GM19240 (cell line): Measurements from ENCODE around the gene KCNQ1.
A peak's percentile ranks its signal among the peaks of the same experiment; 100 is the strongest.

Experiments used
- DNase-seq: peaks from one replicate; pipeline ENCODE4 v3.0.0; 2011; ENCODE audit warnings: low spot score; ENCODE audit not compliant: insufficient read length

Gene KCNQ1

DNA sequence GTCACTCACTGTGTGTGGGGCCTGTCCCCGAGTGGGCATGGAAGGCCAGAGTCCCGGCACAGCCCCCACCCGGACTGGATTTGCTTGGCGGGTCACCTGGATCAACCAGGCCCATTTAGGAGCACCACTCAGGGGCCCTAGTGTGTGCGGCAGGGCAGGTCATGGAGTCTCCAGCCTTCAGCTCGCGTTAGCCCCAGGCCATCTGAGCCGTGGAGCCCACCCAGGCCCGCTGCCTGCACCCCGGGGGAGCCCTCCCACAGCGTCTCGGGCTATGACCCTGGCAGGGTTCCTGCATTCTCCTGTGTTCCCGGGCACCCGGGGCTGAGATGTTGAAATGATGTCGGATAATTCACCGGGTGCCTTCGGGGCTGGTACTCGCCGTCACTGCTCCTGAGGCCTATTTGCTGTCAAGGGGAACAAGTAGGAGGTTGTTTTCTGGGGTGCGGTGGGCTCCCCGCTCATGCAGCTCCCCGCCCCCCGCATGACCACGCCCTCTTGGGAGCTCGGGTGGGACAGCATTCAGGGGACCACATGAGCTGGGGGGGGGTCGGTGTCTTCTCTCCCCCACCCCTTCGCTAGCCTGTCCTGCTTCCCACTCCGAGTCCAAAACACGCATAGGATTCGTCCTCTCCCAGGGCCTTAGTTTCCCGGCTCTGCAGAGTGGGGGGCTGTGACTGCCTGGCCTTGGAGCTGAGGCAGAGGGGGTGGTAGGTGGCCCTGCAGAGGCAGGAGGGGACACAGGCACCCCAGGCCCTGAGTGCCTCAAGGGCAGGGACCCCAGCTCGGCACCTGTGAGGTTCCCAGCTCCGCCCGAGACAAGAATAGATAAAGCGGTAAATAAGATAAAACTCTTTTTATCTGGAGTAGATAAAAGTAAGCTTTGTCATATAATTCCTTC is 77.2 kb downstream of the KCNQ1 start:
- DNase-seq: no peak

DNA sequence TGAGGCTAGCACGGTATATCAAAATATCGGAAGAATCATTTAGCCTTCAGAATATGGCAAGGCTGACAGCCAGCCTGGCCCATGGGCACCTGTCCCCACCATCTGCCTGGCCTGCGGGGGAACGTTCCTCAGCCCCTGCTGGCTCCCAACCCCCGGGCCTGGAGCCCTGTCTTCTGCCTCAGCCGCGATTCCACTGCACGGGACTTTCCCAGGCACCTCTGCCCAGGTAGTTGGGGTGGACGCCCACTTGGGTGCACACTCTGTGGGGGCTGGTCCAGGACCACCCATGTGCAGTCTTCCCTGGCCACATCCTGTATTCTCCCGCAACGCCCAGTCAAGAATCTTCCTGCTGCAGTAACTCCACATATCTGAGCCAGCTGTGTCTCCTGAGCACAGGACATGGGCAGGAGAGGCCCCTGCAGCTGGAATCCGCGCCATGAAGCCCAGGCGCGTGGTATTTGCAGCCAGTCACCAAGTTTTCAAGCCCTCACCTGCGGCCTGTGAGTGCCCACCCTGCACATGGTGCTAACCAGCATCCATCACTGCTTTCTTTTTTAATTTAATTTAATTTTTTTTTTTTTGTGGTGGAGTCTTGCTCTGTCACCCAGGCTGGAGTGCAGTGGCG is 77.9 kb downstream of the KCNQ1 start:
- no peak for DNase-seq

DNA sequence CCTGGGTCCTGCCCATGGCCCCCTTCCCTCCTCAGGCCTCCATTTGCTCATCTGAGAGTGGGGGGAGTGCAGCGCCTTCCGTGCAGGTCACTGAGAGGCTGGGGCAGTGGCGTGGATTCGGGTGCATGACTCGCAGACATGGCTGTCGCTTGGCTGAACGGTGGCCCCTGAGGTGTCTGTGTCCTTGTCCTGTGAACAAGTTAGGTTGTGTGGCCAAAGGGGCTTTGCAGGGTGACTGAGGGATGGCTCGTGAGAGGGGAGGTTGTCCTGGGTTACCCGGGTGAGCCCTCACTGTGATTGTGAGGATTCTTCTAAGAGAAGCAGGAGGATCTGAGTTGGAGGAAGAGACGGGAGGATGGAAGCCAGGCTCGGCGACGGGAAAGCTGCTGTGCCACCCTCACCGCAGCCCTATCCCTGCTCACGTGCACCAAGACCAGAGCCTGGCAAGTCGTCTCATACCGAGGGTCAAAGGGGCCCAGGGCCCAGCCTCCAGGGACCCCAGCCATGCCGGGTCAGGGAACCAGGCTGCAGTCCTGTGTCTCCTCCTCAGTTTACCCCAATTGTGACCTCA is 79.1 kb downstream of the KCNQ1 start:
- no peak for DNase-seq

DNA sequence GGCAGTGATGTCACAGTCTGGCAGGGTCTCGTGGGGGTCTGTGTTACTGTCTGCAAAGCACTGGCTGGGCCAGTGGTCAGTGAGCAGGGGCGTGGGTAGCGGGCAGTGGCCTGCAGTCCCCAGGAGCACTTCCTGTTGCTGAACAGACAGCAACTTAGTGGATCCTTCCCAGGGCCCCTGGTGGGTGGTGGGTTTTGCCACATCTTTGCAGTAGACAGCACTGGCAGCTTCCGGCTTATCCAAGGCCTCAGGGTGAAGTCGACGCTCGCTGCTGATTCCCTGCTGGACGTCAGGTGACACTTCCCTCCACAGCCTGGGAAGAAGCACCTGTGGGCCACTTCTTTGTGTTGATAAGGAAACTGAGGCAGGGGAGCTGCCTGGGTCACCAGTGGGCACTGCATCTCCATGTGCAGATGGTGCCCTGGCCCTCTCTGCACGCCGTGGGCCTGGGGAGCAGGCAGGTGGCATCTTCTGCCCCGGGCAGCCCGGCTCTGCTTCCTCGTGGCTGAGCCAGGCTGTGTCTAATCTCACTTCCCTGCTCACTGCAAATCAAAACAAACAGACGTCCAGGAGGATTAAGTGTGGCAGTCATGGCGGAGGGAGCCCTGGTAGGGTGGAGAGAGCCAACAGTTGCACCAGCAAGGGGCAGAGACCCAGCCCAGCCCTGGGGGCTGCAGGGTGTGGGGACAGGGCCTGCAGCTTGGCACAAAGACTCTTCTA is 79.8 kb downstream of the KCNQ1 start:
- no peak for DNase-seq

DNA sequence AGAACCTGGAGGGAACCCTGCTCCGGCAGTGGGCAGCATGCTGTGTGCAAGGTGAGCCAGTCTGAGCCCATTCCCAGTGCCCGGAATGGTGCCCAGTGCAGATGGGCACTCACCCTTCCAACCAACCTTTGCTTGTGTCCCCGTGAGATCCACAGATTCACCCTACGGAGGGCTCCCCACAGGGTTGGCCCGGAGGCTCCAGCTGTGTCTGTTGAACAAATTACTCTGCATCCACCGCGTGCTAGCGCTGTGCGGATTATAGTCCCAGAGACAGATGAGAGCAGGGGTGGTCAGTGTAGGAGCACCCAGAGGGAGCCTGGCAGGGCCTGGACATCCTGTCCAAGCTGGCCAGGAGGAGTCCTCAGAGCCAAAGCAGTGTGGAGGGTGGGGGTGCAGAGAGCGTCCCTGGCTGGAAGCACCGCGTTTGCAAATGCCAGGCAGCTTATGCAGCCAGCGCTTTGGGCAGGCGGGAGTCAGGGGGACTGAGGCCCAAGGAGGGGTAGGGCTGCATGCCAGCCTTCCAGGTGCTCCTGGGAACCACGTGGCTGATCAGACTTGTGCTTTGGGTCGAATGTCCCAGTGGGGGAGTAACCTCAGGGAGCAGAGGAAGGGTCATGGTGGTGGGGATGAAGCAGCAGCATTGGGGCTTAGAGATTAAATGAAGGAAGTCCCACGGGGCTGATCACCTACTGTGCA is 80.5 kb downstream of the KCNQ1 start:
- no peak for DNase-seq

DNA sequence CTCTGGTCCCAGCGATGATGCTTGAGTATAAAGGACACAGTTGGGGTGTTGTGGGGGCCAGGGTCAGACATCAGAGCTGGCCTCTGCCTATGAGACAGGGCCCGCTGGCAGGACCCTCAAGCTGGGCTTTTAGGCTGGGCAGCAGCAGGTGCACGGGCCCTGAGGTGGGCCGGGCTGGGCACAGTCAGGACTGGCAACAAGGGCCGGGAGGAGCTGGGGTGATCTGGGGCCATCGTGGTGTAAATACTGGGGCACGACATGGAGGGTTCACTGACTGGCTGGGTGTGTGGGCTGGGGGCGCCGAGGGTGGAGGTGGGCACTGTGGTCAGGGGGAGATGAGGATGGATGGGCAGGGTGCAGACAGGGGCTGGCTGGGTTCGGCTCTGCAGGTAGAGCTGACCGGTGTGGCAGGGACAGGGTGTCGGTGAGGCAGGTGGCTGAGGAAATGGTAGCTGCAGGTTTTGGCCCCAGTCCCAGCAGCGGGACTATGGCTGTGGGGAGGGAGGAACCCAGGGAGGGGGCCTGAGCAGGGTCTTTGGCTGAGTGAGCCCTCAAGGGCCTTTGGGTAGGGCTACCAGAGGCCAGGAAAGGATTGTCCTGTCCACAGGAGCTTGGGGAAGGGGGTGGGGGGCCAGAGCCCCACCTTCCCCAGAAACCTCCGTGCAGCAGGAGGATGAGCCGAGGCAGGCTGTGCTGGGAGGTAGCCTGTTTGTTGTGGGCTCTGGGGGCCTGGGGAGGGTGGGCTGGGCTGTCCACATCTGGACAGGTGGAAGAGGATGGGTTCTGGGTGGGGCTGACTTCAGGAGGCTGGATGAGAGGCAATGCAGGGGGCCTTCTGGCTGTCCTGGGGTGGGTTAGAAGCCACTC is 81.4 kb downstream of the KCNQ1 start:
- DNase-seq: no peak

DNA sequence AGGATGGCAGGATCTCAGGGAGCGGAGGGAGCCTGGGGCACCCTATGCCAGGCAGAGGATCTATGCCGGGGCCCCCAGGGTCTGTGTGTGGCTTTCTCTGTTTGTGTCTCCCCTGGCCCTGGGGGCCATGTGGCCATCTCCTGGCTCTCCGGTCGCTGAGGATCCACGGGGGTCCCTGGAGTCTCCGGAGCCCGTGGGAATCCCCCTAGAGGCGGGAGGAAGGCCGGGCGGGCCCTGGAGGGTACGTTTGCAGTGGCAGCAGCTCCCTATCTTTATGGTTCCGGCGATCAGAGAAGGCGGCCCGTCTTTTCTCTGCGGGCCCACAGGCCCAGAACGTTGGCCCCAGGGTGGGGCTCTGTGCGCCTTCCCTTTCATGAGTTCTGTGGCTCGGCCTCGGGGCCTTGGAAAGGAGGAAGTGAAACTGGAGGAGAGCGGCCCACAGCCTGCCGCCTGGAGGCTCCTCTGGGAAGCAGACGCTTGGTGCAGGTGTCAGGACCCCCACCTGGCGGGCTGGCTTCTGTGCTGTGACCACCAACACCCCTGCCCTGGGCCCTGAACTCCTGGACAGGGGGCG is 82.1 kb downstream of the KCNQ1 start:
- DNase-seq: peak; percentile 50

DNA sequence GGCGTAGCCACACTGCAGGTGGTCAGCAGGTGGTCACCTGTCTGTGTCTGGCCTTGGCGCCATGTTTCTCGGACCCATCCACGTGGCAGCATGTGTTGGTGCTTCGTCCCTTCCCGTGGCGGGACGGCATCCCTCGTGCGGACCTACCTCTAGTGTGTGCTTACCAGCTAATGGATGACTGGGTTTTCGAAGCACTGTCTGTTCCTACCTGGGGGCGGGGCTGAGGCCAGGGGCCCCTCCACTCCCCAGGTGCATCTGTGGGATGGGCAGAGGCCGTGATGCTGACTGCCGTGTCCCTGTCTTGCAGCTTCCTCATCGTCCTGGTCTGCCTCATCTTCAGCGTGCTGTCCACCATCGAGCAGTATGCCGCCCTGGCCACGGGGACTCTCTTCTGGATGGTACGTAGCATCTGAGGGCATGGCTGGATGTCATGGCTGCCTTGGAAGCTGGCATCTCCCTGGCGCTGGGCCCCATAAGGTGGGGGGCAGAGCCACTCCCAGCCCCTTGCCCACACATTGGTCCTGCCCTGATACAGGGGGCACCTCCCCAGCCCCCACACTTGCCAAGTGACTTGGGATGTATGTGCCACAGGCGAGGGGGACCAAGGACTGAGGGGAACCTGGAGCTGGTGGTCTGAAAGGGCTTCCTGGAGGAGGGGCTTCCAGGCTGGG is 82.9 kb downstream of the KCNQ1 start:
- DNase-seq: no peak

DNA sequence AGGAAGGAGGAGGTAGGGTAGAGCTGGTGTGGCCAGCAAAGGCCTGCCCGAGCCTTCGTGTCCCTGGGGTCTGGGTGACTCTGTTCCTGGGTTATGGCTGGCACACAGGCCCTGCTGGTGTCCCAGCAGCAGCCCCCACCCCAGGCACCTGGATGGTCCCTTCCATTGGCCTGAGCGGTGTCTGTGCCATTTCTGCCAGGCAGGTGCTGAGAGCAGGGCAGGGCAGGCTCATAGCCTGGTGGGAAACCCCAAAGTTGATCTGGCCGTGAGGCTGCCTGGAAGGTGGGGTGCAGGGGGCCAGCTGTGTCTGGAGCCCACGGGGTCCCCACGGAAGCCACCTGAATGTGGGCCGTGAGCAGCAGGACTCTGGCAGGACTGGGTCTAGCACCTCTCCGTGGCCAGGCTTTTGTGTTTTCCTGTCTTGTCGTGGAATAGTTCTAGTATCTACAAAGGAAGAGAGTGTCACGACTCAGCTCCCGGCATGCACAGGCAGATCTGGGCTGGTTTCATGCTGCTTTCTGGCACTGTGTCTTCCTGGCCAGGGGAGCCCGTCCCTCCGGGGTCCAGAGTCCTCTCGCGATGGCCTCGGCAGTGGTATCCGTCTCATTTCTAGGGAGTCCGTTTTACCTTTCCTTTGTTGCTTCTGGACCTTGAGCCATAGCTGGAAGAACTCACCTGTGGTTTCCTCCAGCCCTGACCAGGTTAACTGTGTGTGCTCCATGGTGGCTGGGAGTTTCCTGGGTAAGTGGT is 83.7 kb downstream of the KCNQ1 start:
- DNase-seq: no peak

DNA sequence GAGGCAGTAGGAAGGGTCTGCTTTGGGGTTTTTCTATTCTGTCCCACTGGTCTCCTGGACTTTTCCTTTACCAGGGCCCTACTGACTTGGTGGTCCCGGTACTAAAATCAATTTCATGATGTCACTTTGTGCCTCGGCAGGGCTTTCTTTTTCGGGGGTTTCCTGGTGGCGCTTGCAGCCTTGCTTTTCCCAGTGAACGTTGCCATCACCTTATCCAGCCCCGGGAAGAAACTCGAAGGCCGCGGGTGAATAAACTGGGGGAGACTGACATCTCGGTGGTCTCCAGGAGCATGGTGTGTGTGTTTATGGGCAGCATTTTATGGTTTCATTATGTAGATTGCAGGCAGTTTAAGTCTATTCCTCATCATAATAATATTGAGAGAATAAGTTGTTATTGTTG is 84.4 kb downstream of the KCNQ1 start:
- no peak for DNase-seq

DNA sequence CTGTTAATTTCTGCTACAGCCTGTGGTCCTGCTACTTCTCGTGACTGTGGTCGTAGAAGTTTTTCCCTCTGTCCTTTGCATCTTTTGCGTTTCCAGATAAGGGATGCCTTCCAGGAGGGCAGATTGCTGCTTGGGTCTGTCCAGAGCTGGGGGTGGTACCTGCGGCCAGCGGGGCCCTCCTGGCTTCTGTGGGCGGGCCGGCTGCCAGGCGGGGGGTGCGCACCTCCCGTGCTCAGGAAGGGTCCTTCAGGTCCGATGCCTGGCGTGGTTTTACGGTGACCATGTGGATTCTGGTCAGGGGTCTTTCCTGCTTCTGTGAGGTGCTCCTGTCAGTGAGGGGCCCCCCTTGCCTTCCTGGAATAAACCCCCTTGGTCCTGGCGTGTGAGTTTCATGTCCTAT is 84.8 kb downstream of the KCNQ1 start:
- DNase-seq: no peak

DNA sequence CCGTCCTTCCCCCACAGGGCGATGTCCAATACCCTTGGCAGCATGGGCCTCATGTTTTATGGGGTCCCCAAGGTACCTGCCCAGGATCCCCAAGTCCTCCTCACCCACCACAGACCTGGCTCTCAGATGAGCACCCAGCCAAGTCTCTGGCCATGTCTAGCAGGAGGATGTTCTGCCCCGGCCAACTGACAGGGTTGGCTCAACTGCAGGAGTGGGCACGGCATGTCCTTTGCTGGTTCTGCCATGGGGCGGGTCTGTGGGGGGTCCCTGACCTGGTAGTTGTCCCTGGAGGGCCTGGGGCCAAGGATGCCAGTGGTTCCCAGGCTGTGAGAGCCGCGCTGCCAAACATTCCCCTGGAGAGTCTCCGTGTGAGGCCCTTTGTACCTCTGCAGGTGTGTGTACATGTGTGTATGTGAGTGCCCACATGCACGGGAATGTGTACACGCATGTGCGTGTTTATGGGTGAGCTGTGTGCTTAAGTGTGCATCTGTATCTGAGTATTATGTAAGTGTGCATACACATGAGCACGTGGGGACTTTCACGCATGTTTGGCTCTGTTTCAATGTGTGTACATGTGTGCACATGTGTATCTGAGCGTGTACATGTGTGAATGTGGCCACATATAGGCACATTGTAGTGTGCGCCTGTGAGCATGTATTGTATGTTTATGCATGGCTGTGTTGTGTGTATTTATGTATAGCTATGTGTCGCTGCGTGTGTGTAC is 85.5 kb downstream of the KCNQ1 start:
- no peak for DNase-seq

DNA sequence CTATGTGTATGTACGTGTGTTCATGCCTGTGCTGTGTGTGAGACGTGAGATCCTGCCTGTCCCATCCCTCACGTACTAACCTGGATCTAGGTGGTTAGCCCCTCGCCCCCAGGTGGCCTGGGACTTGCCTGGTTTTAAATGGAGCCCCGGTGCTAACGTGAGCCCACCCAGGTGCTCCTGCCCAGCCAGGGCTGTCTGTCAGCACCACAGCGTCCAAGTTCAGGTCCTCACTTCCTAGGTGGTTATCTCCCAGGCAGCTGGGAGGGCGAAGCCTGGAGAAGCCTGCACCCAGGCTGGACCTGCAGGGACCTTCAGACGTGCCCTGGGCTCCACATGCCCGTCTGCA is 86.0 kb downstream of the KCNQ1 start:
- DNase-seq: no peak

DNA sequence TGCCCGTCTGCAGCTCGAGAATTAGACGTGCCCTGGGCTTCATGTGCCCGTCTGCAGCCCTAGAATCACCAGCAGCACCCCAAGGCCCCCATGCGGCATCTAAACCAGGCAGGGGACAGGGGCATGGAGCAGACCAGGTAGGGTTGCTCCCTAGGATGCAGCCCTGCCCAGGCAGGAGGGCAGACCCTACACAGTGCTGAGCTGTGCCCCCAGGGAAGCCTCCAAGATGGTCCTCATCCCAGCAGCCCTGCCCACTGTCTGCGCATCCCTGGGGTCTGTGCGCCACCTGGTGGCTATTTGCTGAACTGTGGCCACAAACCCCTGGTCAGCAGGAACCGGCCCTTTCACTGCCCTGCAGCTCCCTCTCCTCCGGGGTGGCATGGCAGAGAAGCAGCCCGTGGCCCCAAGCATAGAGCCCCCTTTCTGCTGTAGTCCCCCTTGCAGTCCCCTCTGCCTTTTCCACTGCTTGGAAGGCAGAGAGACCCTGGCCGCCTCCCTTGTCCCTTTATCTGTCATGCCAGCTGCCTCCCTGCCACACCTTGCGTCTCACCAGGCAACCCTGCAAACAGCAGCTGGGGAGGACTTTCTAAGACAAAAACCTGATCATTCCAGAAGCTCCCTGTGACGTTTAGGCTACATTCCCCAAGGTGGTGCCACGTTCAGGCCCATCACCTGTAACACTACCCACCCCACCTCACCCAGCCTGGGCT is 86.6 kb downstream of the KCNQ1 start:
- DNase-seq: peak; percentile 59

DNA sequence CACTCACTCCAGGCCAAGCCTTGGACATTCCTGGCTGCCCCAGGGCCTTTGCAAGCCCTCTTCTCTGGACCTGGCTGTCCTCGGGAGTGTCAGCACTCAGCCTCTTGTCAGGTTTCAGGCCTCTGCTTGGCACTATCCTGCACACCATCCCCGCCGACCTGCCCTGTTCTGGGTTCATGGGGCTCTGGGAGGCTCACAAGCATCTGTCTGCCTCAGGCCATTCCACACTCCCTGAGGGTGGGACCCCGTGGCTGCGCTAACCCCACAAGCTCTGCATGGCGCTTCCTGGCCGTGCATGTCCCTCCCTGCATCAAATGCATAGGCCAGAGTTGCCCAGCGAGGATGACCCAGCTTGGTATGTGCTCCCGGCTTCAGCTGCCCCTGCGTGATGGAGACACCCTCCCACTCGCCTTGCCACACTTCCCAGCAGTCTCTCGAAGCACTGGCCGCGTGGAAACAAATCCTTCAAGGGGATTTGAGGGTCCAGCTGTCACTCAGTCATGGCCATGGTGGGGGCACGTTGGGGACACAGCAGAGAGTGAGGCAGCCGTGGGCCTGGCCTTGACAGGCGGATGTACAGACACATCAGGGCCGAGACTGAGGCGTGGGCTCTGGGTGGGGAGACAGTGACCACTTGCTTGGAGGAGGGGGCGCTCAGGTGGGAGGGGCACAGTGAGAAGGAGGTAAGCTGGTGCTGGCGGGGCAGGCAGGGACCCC is 87.3 kb downstream of the KCNQ1 start:
- no peak for DNase-seq

DNA sequence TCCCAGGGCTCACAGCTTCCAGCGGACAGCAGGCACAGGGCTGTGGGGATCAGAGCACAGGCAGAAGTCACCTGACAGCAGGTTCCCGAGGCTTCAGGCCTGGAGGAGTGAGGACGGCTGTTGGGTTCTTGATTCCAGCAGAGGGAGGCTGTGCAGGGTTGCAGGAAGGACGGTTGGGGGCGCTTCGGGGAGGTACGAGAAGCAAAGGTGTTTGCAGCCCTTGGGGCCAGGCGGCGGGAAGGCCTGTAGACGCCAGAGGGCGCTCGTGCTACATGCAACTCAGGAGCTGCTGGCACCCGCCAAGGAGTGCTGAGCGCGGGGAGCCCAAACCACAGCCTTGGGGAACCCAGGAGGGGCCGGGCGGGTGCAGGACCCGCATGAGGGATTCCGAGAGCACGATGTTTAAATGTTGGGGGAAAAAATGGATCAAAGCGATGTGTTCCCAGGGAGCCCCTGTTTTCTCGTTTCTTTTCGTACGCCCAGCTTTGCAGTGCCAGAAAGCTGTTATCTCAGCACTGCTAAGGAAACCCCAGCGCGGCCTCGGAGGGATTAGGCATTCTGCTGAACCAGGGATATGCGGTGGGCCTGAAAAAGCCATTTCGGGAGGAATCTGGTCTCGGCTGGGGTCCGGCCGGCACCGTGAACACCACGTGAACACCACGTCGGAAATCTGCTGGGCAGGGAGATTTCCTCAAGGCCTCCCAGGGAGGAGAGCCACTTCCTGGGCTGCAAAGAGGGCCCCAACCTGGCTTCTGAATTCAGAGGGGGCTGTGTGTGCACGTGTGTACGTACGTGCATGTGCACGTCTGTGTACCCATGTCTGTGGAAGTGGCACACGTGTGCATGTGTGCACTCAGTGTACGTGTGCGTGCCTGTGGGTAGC is 88.1 kb downstream of the KCNQ1 start:
- peak; percentile 87 for DNase-seq
